IPS-18c (cell line): ENCODE measurements around the gene CYB561.

ENCODE experiments used
- H3K4me3 ChIP-seq: 2 replicates; pipeline ENCODE4 v1.7.0; 2013; ENCODE audit warnings: low read depth, mild to moderate bottlenecking, low read length, moderate library complexity; ENCODE audit not compliant: insufficient read depth
- H3K9me3 ChIP-seq: one replicate; pipeline ENCODE4 v1.6.1; 2013; ENCODE audit warnings: mild to moderate bottlenecking, low read length, moderate library complexity; ENCODE audit not compliant: control insufficient read depth, insufficient read depth

Gene CYB561

DNA sequence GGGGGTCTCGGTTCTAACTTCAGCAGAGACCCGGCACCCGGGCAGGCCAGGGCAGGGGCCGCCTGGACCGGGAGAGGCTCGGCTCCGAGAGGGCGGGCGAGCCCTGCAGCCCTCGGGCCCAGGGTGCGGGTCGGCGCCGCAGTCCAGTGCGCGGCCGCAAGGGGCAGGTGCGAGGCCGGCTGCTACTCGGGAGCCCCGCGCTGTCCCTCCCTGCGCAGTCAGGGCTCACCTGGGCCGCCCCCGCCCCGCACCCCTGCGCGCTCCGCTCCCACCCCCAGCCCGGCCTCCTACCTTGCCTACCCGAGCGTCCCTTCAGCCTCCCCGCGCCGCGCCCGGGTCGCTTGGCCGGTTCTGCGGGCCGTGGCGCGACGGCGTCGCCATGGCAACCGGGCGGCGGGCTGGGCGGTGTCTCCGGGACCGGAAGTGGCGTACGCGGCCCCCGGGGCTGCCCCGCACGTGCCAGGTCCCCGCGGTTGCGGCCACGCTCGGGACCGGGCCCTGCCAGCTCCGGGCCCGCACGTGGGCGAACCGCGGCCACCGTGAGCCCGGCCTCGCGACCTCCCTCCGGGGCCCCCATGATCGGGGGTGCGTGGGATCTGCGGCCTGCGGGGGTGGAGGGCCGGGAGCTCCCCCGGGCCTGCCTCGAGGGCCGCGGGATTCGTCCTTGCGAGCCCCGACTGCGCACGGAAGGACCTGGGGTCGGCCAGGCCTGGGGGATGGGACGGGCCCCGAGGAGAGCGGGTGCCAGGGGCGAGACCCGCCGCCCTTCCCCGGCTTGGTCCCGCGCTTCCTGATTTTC is at the start of gene CYB561:
TSS of gene CYB561 (minus strand) at position 353 of the 799 bp plus-strand sequence. CDS start 8,759 bp downstream, outside the sequence.
- Histone ChIP-seq H3K9me3 (no peaks in the 10 kb centered on the region), H3K4me3 (peak within 1 kb of the TSS; percentile 64)

- H3K9me3 ChIP-seq: no peaks in the 10 kb centered on the region
- H3K4me3 ChIP-seq: no peak overlapping the region
These were observed 49.4 kb upstream of the CYB561 start for GRCh38 chr17:63495491-63495890.

DNA sequence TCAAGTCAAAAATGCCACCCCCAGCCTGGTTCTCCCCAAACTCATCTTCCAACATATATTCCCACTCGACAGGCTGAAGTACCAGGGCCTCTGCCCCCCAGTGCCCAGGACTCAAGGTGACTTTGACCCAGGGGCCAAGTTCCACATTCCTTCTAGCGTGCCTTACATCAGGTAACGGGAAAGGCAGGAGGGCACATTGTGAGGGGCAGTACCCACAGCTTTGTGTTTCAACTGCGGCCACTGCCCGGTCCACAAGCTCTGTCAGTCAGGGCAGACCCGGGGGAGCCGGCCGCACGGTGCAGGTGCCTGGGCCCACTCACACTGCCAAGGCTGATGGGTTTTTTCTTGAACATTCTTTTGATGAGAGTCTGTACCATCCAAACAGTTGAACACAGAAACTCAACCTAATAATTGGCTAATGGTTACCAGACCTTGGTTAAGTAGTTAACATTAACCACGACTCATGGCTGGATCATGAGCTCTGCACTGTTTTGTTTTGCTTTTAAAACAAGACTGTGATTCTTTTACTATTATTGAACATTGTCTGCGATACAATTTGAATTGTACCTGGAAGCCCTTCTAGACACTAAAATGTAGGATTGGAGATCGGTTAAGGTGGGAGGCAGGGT is 48.3 kb upstream of the CYB561 start:
- no peaks in the 10 kb centered on the region for H3K9me3 ChIP-seq
- no peak overlapping the region for H3K4me3 ChIP-seq

- H3K9me3 ChIP-seq: no peaks in the 10 kb centered on the region
- H3K4me3 ChIP-seq: no peak overlapping the region
These were observed 47.3 kb upstream of the CYB561 start for GRCh38 chr17:63493411-63493810.

DNA sequence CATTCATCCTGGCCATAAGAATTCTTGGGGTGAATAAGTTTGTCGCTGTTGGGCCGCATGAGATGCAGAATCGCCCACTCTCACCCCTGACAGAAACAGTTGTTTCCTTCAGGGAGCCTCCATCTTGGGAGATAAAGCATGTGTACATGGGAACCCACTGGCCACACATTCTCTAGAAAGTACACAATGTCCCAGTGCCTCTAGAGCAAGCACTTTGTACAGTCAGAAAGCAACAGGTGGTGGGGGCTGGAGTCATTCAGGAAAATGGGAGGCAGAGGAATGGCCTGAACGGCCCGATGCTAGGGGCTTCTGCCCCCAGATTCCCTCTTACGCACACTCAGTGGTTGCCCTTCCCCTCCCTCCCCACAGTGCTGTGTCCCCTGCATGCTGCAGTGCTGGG is 46.8 kb upstream of the CYB561 start:
- no peak overlapping the region for H3K4me3 ChIP-seq
- H3K9me3 ChIP-seq: no peaks in the 10 kb centered on the region

DNA sequence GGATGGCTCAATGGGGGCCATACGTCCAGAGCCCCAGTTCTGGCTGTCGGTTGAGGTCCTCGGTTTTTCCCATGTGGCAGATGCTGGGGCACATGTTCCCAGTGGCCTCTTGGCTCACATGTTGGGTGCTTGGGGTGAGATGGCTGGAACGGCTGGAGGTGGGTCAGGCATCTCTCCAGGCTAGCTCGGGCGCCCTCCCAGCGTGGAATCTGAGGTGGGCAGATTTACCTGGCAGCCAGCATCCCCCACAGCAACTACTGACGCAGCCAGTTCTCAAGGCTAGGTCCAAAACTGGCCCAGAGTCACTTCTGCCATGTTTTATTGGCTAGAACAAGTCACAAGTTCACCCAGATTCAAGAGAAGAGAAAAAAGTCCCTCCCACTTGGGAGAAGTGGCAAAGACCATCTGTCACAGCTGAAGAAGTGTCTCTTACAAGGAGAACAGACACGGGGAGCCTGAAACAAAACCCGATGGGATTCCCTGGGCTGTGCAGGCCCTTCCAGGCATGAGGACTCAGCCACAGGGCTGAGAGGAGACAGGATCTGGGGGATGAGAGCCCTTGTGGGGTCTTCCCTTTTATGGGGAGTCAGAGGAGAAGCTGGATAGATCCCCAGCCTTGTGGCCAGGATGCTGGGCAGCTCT is 46.0 kb upstream of the CYB561 start:
- H3K9me3 ChIP-seq: no peaks in the 10 kb centered on the region
- no peak overlapping the region for H3K4me3 ChIP-seq

GRCh38 chr17:63491413-63491812 is 45.3 kb upstream of the CYB561 start:
- no peak overlapping the region for H3K4me3 ChIP-seq
- no peaks in the 10 kb centered on the region for H3K9me3 ChIP-seq

DNA sequence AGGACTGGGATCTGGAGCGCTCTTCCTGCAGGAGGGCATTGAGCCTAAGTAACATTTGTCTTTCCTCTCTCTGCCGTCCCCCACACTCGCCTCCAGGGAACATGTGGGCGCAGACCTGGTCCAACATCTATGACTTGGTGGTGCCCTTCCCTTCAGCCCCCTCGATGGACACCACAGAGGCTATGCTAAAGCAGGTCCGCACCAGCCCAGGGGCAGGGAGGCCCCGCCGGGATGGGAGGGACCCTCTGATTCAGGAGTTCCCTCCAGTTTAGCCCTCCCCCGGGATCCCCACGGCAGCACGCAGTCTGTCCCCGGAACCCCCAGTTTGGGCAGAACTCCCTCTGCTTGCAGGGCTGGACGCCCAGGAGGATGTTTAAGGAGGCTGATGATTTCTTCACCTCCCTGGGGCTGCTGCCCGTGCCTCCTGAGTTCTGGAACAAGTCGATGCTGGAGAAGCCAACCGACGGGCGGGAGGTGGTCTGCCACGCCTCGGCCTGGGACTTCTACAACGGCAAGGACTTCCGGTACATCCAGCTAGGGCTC is 44.8 kb upstream of the CYB561 start:
- Histone ChIP-seq H3K4me3 (no peak overlapping the region), H3K9me3 (no peaks in the 10 kb centered on the region)

GRCh38 chr17:63490329-63490728 is 44.2 kb upstream of the CYB561 start:
- no peak overlapping the region for H3K4me3 ChIP-seq

DNA sequence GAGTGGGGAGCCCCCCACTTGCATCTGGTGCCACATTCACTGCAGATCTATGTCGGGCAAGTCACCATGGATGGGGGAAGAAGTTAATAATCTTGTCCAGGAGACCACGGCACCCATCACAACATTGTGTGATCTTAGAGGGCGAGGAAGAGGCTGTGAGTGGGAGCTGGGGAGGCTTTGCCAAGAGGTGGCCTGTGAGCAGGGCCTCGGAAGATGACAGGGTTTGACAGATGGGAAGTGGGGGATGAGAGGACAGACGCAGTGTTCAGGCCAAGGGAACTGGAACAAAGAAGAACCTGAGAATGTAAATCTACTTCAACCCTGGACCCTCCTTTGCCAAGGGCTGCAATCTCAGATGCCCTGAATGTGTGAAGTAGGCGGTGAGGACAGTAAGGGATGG is 43.2 kb upstream of the CYB561 start:
- H3K4me3 ChIP-seq: no peak overlapping the region

More at GRCh38 chr17:63490329-63490728, 44.2 kb upstream of the CYB561 start:
- no peaks in the 10 kb centered on the region for H3K9me3 ChIP-seq

DNA sequence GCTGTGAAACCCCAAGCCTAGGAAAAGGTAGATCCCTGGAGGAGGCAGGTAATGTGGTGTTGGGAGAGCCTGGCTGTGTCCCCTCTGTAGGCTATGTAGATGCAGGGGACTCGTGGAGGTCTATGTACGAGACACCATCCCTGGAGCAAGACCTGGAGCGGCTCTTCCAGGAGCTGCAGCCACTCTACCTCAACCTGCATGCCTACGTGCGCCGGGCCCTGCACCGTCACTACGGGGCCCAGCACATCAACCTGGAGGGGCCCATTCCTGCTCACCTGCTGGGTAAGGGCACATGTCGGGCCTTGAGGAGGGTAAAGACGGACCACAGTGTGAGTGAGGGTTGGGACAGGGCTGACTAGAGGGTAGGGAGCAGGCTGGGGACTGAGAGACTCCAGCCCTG is 42.7 kb upstream of the CYB561 start:
- Histone ChIP-seq H3K4me3 (no peak overlapping the region), H3K9me3 (no peaks in the 10 kb centered on the region)

More for the DNA sequence above, 43.2 kb upstream of the CYB561 start:
- no peaks in the 10 kb centered on the region for H3K9me3 ChIP-seq

- Histone ChIP-seq H3K4me3 (no peak overlapping the region), H3K9me3 (no peaks in the 10 kb centered on the region)
These were observed 40.9 kb upstream of the CYB561 start for GRCh38 chr17:63487014-63487339.

GRCh38 chr17:63486317-63487013 is 40.4 kb upstream of the CYB561 start:
- no peak overlapping the region for H3K4me3 ChIP-seq
- H3K9me3 ChIP-seq: no peaks in the 10 kb centered on the region

GRCh38 chr17:63483655-63484575 is 37.8 kb upstream of the CYB561 start:
- Histone ChIP-seq H3K9me3 (no peaks in the 10 kb centered on the region), H3K4me3 (no peak overlapping the region)

GRCh38 chr17:63483038-63483437 is 36.9 kb upstream of the CYB561 start:
- Histone ChIP-seq H3K9me3 (no peaks in the 10 kb centered on the region), H3K4me3 (no peak overlapping the region)

- H3K9me3 ChIP-seq: no peaks in the 10 kb centered on the region
- H3K4me3 ChIP-seq: no peak overlapping the region
These were observed 36.4 kb upstream of the CYB561 start for GRCh38 chr17:63482509-63482908.
